DND-41 (cell line): ENCODE measurements around the gene KIF26A.

Experiments used
- CTCF ChIP-seq: IDR thresholded peaks from 2 replicates; pipeline ENCODE4 v1.5.1; 2012; ENCODE audit warnings: borderline replicate concordance, low read length, moderate library complexity, mild to moderate bottlenecking; ENCODE audit not compliant: poor library complexity, severe bottlenecking; ENCODE audit errors: extremely low read depth
- EZH2 ChIP-seq: IDR thresholded peaks from 3 replicates; pipeline ENCODE4 v1.6.1; 2012; ENCODE audit warnings: borderline replicate concordance, low read depth, mild to moderate bottlenecking, moderate library complexity, low read length, inconsistent platforms; ENCODE audit not compliant: severe bottlenecking

GRCh38 chr14:104104076-104104901 lies 34.1 kb upstream of the KIF26A start:
- TF ChIP-seq CTCF (no peak), EZH2 (no peak)
